K562 (cell line): ENCODE measurements around the gene VRK2. TPM values are rescaled to one million over a fixed set of nuclear protein-coding genes. Genes with fewer than 3 reads are reported as not detected.

Source experiments
- KLF10 ChIP-seq: fragments of 250-450 bp; sonication (Bioruptor Pico); IDR thresholded peaks from 2 replicates; pipeline ENCODE4 v1.6.1; 2021; ENCODE audit warnings: matching md5 sums
- polyA plus RNA-seq, 8 experiments: library from polyadenylated mRNA; depleted of rRNA in 4 of 8; stranded (reverse) in 5 of 8; unstranded in 3 of 8; fragments of >200 nt; fragmentation: Nextera tagmentation in 2 of 8; fragmentation: Illumina TruSeq in 1 of 8; extraction: Ambion mirVana in 2 of 8; extraction: Trizol in 1 of 8; gene quantifications; 2 replicates each; pipeline versions ENCODE4 v1.2.1 to v1.2.3, GENCODE V29; 2011 to 2014; ENCODE audit warnings: inconsistent platforms in 1 of 8, missing spikeins in 1 of 8
- total RNA-seq, 7 experiments: library from RNA; depleted of rRNA in 6 of 7; stranded (reverse); fragments of >200 nt in 6 of 7; fragmentation: Illumina TruSeq in 2 of 7; extraction: Trizol in 2 of 7; gene quantifications; 2 replicates each; pipeline versions ENCODE4 v1.2.1 to v1.2.3, GENCODE V29; 2011 to 2021; ENCODE audit warnings: low replicate concordance in 1 of 7
- TF ChIP-seq, protein P1 (sequence below): sonication (generic); formaldehyde crosslinking; IDR thresholded peaks from 2 replicates; pipeline ENCODE4 v1.8.1; 2023; ENCODE audit warnings: missing genetic modification reagents, mild to moderate bottlenecking, borderline replicate concordance
- TF ChIP-seq, protein P2 (sequence below), 3 experiments: fragments of 200-800 bp in 1 of 3; fragments of 250-450 bp in 1 of 3; fragments of 450-650 bp in 1 of 3; sonication (Bioruptor Pico) in 1 of 3; sonication (Bioruptor generic) in 1 of 3; formaldehyde crosslinking in 1 of 3; IDR thresholded peaks; 2 replicates each; pipeline versions ENCODE4 v1.6.1 to v1.8.0; 2016 to 2022; ENCODE audit warnings: mild to moderate bottlenecking in 2 of 3, missing genetic modification characterization in 2 of 3, missing compliant biosample characterization in 1 of 3, moderate library complexity in 1 of 3

VRK2 gene
- total and polyA plus RNA-seq, 9 of the 15 experiments (the other 6 are each of a cell fraction or from before 2014, with no cell fraction given): 22.6 to 49.2 (median 36.2) TPM

DNA sequence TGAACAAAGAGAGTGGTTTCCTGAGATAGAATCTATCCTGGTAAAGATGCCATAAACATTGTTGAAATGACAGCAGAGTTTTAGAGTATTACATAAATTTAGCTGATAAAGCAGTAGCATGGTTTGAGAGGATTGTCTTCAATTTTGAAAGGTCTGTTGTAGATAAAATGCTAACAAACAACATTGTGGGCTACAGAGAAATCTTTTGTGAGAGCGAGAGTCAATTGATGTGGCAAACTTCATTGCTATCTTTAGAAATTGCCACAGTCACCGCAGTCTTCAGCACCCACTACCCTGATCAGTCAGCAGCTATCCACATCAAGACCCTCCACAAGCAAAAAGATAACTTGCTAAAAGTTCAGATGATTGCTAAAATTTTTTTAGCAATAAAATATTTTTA is 17.5 kb downstream of the VRK2 start (continued):
- TF ChIP-seq, protein P1, sequence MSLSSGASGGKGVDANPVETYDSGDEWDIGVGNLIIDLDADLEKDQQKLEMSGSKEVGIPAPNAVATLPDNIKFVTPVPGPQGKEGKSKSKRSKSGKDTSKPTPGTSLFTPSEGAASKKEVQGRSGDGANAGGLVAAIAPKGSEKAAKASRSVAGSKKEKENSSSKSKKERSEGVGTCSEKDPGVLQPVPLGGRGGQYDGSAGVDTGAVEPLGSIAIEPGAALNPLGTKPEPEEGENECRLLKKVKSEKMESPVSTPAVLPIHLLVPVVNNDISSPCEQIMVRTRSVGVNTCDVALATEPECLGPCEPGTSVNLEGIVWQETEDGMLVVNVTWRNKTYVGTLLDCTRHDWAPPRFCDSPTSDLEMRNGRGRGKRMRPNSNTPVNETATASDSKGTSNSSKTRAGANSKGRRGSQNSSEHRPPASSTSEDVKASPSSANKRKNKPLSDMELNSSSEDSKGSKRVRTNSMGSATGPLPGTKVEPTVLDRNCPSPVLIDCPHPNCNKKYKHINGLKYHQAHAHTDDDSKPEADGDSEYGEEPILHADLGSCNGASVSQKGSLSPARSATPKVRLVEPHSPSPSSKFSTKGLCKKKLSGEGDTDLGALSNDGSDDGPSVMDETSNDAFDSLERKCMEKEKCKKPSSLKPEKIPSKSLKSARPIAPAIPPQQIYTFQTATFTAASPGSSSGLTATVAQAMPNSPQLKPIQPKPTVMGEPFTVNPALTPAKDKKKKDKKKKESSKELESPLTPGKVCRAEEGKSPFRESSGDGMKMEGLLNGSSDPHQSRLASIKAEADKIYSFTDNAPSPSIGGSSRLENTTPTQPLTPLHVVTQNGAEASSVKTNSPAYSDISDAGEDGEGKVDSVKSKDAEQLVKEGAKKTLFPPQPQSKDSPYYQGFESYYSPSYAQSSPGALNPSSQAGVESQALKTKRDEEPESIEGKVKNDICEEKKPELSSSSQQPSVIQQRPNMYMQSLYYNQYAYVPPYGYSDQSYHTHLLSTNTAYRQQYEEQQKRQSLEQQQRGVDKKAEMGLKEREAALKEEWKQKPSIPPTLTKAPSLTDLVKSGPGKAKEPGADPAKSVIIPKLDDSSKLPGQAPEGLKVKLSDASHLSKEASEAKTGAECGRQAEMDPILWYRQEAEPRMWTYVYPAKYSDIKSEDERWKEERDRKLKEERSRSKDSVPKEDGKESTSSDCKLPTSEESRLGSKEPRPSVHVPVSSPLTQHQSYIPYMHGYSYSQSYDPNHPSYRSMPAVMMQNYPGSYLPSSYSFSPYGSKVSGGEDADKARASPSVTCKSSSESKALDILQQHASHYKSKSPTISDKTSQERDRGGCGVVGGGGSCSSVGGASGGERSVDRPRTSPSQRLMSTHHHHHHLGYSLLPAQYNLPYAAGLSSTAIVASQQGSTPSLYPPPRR: no peak
- TF ChIP-seq, protein P2, sequence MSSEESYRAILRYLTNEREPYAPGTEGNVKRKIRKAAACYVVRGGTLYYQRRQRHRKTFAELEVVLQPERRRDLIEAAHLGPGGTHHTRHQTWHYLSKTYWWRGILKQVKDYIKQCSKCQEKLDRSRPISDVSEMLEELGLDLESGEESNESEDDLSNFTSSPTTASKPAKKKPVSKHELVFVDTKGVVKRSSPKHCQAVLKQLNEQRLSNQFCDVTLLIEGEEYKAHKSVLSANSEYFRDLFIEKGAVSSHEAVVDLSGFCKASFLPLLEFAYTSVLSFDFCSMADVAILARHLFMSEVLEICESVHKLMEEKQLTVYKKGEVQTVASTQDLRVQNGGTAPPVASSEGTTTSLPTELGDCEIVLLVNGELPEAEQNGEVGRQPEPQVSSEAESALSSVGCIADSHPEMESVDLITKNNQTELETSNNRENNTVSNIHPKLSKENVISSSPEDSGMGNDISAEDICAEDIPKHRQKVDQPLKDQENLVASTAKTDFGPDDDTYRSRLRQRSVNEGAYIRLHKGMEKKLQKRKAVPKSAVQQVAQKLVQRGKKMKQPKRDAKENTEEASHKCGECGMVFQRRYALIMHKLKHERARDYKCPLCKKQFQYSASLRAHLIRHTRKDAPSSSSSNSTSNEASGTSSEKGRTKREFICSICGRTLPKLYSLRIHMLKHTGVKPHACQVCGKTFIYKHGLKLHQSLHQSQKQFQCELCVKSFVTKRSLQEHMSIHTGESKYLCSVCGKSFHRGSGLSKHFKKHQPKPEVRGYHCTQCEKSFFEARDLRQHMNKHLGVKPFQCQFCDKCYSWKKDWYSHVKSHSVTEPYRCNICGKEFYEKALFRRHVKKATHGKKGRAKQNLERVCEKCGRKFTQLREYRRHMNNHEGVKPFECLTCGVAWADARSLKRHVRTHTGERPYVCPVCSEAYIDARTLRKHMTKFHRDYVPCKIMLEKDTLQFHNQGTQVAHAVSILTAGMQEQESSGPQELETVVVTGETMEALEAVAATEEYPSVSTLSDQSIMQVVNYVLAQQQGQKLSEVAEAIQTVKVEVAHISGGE (CRISPR knock-in tag; IDR thresholded peaks at IDR 0.05): no peak
- no peak for TF ChIP-seq KLF10 (CRISPR knock-in tag)
